GM21723 (cell line): Measurements from ENCODE around the gene CDH23.

Experiments used
- ATAC-seq: cut with Tn5 transposase; IDR thresholded peaks from one replicate; pipeline ENCODE4 v1.9.1; 2021; ENCODE audit warnings: mild to moderate bottlenecking, moderate library complexity; ENCODE audit not compliant: unreplicated experiment

CDH23 gene

DNA sequence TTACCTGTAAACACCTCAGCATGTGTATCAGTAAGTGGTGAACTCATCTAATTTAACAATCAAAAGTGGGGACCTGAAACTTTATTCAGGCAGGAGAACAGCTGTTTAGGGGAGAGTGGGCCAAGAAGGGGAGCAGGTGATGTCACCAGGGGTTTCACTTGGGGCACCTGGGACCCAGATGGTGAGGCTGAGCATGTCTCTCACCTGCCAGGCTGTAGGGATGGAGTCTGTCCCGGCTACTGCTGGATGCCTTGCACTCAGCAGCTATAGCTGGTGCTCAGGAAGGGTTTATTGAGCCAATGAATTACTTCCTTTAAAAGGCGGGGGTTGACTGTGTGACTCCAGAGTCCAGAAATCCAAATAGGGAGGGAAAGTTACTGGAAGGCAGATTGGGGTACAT is 23.0 kb downstream of the CDH23 start:
- no peak for ATAC-seq

- no peak for ATAC-seq
These were observed 24.3 kb downstream of the CDH23 start for GRCh38 chr10:71421075-71421434.

DNA sequence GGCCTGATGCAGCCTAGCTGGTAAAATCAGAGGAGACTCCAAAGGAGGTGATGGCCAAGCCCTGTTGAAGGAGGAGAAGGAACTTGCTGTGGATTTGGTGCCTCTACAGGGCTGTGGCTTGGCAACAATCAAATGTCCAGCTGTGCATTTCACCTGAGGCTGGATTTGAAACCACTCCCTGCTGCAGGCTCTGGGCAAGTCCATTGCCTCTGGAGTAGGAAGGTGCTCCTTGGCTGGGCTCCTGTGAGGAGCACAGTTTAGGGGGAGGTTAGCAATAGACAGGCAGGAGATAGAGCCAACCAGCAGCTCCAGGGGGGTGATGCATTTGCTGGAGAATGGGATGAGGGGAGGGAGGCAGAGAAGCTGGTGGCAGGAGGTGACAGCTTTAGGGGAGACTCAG is 26.5 kb downstream of the CDH23 start:
- no peak for ATAC-seq

- ATAC-seq: no peak
These were observed 27.2 kb downstream of the CDH23 start for GRCh38 chr10:71423901-71424300.

DNA sequence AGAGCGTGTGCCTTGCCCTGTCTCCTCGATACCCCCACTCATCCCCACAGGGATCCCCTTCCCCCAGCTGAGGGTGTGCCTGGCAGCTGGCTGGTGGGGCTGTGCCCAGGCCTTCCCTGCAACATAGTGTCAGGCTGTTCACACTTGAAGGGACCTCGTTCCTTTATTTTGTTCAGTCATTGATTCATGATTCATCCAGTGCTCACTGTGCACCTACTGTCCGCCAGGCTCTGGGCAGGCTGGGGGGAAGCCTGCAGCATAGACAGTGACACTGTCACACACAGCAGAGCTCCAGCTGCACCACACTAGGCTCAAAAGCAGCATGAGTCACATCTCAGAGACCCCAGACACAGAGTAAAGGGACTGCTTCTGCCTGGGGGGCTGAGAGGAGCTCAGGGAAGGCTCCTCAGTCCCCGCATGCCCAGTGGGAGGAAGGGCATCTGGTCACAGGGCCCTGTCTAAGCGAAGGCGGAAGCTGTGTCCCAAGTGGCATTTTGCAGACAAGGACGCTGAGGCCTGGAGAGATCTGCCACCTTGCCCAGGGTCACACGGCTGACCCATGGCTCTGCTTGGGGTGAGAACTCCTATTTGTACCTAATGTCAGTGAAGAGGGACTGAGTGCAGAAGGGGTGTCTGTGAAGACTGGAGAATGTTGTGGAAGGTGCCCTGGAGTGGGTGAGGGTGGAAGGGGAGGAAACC is 27.9 kb downstream of the CDH23 start:
- no peak for ATAC-seq

DNA sequence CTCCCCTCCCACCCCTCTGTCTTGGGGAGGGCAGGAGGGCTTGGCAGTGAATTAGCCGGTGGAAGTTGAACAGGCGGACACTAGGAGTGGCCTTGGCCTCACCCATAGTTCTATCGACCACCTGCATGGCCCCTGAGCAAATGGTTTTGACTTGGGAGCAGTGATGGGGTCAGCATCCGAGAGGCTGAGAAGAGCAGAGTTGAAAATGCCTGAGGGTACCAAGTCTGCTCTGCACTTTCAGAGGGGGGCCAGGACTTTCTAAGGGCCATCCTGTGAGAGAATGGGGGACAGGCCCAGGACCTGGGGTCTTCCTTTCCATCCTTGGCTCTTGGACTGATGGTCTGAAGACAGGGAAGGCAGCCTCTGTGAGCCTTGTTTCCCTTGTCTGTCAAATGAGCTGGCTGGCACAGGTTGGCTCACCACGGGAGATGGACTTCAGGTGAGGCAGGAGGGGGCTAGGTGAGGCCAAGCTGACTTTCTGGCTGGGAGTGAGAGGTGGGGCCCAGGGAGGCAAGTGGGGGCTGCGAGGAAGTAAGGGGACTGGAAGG is 29.4 kb downstream of the CDH23 start:
- ATAC-seq: no peak

DNA sequence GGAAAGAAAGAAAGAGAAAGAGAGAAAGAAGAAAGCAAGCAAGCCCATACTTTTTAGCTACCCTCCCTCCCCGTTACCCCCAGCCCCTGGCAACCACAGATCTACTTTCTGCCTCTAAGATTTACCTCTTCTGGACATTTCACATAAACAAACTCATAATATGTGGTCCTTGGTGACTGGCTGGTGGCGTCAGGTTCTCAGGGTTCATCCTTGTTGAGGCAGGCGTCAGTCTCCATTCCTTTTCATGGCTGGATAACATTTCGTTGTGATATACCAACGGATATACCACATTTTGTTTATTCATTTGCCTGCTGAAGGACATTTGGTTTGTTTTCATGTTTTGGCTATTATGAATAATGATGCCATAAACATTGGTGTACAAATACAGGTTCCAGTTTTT is 30.5 kb downstream of the CDH23 start:
- ATAC-seq: no peak

DNA sequence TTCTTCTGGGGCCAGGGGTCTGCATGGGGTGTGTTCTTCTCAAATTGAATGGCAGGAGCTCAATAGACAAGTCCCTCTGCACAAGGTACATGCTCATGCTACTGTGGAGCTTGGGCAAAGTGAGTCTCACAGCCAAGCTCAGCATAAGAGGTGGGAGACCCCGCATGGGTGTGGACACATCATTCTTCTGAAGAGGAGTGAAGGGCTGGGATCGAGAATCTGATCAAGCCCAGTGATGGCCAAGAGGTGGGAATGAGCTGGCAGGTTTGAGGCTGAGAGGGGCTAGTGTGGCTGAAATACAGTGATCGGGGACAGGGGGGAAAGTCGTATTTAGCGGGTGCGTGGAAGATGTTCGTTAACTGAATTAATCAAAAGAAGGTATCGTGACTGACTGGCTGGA is 32.6 kb downstream of the CDH23 start:
- no peak for ATAC-seq

DNA sequence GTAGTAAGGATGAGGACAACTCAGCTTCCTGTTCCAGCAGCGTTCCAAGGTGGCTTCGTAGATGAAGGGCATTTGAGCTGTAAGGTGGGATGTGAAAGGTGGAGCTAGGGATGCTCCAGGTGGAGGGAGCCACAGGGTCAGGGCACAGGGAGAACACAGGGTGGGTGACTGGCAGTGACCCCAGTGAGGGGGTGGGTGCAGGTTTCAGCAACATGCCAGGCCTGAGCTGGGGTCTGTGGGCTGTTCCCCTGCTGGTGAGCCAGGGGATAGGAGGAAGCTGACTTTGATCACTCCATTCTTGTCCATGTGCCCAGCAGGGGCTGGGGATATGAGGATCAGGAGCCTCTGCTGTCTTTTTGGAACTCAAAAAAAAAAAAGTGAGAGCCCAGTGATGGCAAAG is 33.2 kb downstream of the CDH23 start:
- ATAC-seq: no peak

DNA sequence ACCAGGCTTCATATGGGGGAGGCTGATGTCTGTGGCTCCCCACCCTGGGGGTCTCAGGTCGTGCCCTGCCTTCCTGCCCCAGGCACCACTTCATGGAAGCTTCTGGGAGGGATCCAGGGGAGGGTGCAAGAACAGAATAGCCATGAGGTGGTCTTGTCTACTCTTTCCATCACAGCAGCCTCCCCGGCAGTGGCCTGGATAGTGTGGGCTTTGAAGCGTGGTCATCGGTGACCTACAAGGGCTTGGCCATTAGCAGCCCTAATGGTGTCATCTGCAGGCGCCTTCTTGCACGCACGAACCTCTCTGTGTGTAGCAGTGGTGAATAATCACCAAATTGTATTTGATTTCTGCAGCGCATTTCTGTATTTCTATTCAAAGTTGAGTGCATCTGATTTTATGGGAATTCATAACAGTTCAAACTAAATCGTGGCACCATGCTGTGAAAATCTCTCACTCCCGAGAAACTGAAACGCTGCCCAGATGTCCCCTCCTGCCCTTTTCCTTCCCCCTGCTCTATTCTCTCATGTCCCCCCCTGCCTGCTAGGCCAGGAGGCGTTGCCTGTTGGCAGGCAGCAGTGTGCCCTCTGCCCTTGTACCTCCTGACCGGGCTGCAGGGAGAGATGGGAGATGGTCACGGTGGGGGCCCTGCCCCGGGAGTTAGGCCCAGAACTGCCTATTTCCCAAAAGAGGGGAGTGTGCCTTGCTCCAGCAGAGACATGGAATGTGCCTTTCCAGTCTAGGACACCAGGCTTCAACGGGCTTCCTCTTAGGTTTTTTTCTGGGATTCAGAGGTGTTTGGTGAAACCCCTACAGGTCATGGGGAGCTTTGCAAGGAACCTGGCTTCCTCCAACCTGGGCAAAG is 34.8 kb downstream of the CDH23 start:
- ATAC-seq: no peak

- ATAC-seq: no peak
These were observed 35.6 kb downstream of the CDH23 start for GRCh38 chr10:71432101-71432905.

DNA sequence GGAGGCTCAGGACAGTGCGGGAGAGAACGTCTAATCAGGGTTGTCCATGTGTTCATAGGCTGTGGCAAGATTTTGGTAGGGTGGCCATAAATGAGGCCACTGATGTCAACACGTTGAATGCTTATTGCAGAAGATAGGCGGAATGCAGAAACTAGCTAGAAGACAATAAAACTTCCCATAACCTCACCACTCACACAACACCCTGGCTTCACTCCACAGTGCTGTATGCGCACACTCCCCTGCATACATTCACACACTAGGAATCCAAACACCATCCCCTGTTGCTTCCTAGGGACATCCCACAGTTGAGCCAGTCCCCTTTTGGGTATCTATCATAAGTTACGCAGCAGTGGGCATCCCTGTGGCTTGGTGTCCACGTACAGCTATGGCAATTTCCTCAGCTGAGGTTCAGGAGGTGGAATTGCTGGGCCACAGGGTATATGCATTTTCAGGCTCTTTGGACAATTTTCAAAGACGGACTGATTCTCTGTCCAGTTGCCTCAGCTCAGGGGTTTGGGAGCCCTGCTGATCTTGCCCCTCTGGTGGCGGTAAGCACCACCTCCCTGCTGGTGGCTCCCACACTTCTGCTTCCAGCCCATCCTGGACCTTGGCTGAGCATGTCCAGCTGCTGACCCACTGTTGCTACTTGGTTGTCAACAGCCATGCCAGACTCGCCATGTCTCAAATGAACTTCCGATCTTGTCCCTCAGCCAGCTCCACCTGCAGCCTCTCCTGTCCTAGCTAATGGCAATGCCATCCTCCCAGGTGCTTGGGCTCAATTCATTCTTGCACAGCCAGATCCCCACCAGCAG is 36.4 kb downstream of the CDH23 start:
- no peak for ATAC-seq

DNA sequence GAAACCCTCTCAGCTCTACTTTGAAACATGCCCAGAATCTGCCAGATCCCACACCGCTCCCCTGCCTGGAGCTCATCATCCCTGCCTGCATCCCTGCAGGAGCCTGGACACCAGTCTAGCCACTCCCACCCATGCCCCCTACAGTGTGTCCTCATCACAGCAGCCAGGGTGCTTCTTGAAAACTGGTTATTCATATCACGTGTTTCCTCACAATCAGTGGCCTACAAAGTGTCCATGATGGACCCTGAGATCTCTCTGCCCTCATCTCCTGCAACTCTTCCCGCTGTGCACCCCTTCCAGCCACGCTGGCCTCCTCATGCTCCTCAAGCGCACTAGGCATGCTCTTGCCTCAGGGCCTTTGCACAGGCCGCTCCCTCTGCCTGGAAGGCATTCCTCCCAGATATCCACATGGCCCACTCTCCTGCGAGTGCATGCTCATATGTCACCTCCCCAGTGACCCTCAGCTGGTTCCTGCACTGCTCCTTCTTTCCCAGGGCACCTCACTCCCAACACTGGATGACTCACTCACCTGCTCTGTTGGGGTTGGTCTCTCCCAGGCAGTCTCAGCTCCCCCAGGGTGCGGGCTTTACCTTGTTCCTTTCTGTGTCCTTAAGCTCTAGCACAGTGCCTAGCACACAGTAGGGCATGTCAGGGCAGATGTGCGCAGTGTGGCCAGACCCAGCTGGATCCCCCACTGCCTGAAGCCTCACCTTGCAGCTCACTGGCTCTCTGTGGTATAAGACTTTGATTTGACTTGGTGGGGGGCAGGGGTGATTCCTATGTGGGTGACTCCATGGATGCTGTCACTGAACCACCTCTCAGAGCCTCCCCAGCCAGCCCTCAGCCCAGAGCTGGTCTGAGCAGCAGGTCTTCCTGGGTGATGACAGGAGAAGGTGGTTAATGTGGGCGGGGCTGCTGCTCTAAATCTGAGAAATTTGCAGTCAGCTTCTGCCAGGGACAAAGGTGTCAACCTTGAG is 37.3 kb downstream of the CDH23 start:
- no peak for ATAC-seq

GRCh38 chr10:71434760-71435394 is 38.2 kb downstream of the CDH23 start:
- ATAC-seq: no peak

- no peak for ATAC-seq
These were observed 39.0 kb downstream of the CDH23 start for GRCh38 chr10:71435571-71436267.

GRCh38 chr10:71436268-71437125 is 39.8 kb downstream of the CDH23 start:
- no peak for ATAC-seq

DNA sequence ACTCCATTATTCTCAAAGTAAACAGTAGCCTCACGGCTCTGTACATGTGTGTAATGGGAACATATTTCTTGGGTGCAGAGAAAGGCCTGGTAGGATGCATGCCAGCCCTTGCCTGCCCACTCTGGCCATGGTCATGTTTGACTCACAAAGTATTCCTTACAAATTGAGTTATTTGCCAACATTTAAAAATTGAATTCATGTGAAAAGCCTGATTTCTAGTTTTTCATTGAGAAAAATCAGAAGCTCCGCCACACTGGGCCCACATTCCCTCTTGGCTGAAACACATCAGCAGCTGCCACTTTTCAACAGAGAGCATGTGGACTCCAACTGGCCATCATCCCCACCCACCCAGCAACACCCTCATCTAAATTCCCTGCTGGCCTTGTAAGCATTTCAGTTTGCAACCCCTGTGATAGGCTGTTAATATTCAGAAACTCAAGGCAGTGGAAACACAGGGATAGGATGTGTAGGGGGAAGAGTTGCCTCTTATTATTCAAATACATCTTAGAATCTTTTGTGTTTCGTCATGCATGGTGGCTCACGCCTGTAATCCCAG is 40.9 kb downstream of the CDH23 start:
- ATAC-seq: no peak
